Liver (tissue), 9 donors: ENCODE data around the gene UHMK1. TPM values are rescaled to one million over a fixed set of nuclear protein-coding genes. Genes with fewer than 3 reads are reported as not detected.

Experiments used
- DNase-seq: peaks from one replicate; pipeline ENCODE4 v3.0.0-alpha.2; 2017; ENCODE audit warnings: low spot score
- H3K27ac ChIP-seq, 2 donors: one replicate each; pipeline ENCODE4 v1.7.0; 2013; ENCODE audit warnings: inconsistent platforms in 2 of 2, low read length in 2 of 2, control low read depth in 1 of 2, low read depth in 1 of 2, mild to moderate bottlenecking in 1 of 2
- H3K27me3 ChIP-seq, 4 donors: one replicate each; pipeline versions ENCODE4 v1.6.1 to v1.7.0; 2013; ENCODE audit warnings: low read length in 3 of 4, inconsistent platforms in 1 of 4, mild to moderate bottlenecking in 1 of 4, moderate library complexity in 1 of 4; ENCODE audit not compliant: control insufficient read depth in 4 of 4, insufficient read depth in 4 of 4
- H3K36me3 ChIP-seq, 4 donors: one replicate each; pipeline versions ENCODE4 v1.6.1 to v1.7.0; 2013; ENCODE audit warnings: low read length in 3 of 4, mild to moderate bottlenecking in 3 of 4, low read depth in 1 of 4, moderate library complexity in 1 of 4; ENCODE audit not compliant: control insufficient read depth in 4 of 4, insufficient read depth in 3 of 4
- H3K4me1 ChIP-seq, 4 donors: one replicate each; pipeline versions ENCODE4 v1.6.1 to v1.7.0; 2013; ENCODE audit warnings: low read length in 3 of 4, mild to moderate bottlenecking in 3 of 4, moderate library complexity in 1 of 4; ENCODE audit not compliant: control insufficient read depth in 4 of 4, insufficient read depth in 4 of 4
- H3K4me3 ChIP-seq, 3 donors: one replicate each; pipeline versions ENCODE4 v1.6.1 to v1.7.0; 2013; ENCODE audit warnings: low read length in 3 of 3, control low read depth in 1 of 3, low read depth in 1 of 3, mild to moderate bottlenecking in 1 of 3
- H3K9ac ChIP-seq, 2 donors: one replicate each; pipeline ENCODE4 v1.7.0; 2013; ENCODE audit warnings: low read length in 2 of 2, mild to moderate bottlenecking in 2 of 2, moderate library complexity in 2 of 2, control low read depth in 1 of 2, low read depth in 1 of 2
- H3K9me3 ChIP-seq, 4 donors: one replicate each; pipeline versions ENCODE4 v1.6.1 to v1.7.0; 2013; ENCODE audit warnings: low read length in 3 of 4; ENCODE audit not compliant: control insufficient read depth in 4 of 4
- ATF3 ChIP-seq: IDR thresholded peaks from 2 replicates; pipeline ENCODE4 v1.6.1; 2016; ENCODE audit warnings: antibody characterized with exemption
- EGR1 ChIP-seq, 2 donors: IDR thresholded peaks; 2 replicates each; pipeline ENCODE4 v1.6.1; 2016 to 2018; ENCODE audit warnings: antibody characterized with exemption in 2 of 2, low read depth in 2 of 2
- FOXA1 ChIP-seq: IDR thresholded peaks from 2 replicates; pipeline ENCODE4 v1.6.1; 2016; ENCODE audit warnings: antibody characterized with exemption
- FOXA2 ChIP-seq: IDR thresholded peaks from 2 replicates; pipeline ENCODE4 v1.6.1; 2016; ENCODE audit warnings: antibody characterized with exemption
- GABPA ChIP-seq, 2 donors: IDR thresholded peaks in 1 of 2; conservative IDR thresholded peaks in 1 of 2; 2 replicates each; pipeline ENCODE4 v1.6.1; 2016; ENCODE audit warnings: antibody characterized with exemption in 2 of 2, mild to moderate bottlenecking in 1 of 2, moderate library complexity in 1 of 2
- HNF4A ChIP-seq, 2 donors: conservative IDR thresholded peaks; 2 replicates each; pipeline ENCODE4 v1.6.1; 2016; ENCODE audit warnings: antibody characterized with exemption in 2 of 2, mild to moderate bottlenecking in 2 of 2
- HNF4G ChIP-seq: IDR thresholded peaks from 2 replicates; pipeline ENCODE4 v1.6.1; 2016; ENCODE audit warnings: antibody characterized with exemption
- JUND ChIP-seq, 2 donors: IDR thresholded peaks; 2 replicates each; pipeline ENCODE4 v1.6.1; 2016; ENCODE audit warnings: antibody characterized with exemption in 2 of 2
- MAX ChIP-seq: IDR thresholded peaks from 2 replicates; pipeline ENCODE4 v1.6.1; 2016; ENCODE audit warnings: antibody characterized with exemption
- NR2F2 ChIP-seq: IDR thresholded peaks from 2 replicates; pipeline ENCODE4 v1.6.1; 2016; ENCODE audit warnings: antibody characterized with exemption
- RAD21 ChIP-seq, 2 donors: IDR thresholded peaks; 2 replicates each; pipeline ENCODE4 v1.6.1; 2016; ENCODE audit warnings: antibody characterized with exemption in 2 of 2, mild to moderate bottlenecking in 2 of 2
- REST ChIP-seq: IDR thresholded peaks from 2 replicates; pipeline ENCODE4 v1.6.1; 2016; ENCODE audit warnings: antibody characterized with exemption, mild to moderate bottlenecking
- RXRA ChIP-seq, 2 donors: IDR thresholded peaks; 2 replicates each; pipeline ENCODE4 v1.6.1; 2017 to 2018; ENCODE audit warnings: antibody characterized with exemption in 2 of 2, mild to moderate bottlenecking in 1 of 2
- SP1 ChIP-seq: IDR thresholded peaks from 2 replicates; pipeline ENCODE4 v1.6.1; 2018; ENCODE audit warnings: antibody characterized with exemption, mild to moderate bottlenecking
- TAF1 ChIP-seq: conservative IDR thresholded peaks from 2 replicates; pipeline ENCODE4 v1.6.1; 2016; ENCODE audit warnings: antibody characterized with exemption, mild to moderate bottlenecking
- YY1 ChIP-seq: IDR thresholded peaks from 2 replicates; pipeline ENCODE4 v1.6.1; 2016; ENCODE audit warnings: antibody characterized with exemption, mild to moderate bottlenecking
- ZBTB33 ChIP-seq: IDR thresholded peaks from 2 replicates; pipeline ENCODE4 v1.6.1; 2016; ENCODE audit warnings: antibody characterized with exemption
- WGBS: extraction: QIAGEN DNeasy Blood & Tissue Kit; methylation state at CpG from one replicate; pipeline ENCODE4 v1.1.7; 2013; 5-methylcytosine and 5-hydroxymethylcytosine counted together
- polyA plus RNA-seq, 2 donors: library from polyadenylated mRNA; stranded (reverse) in 1 of 2; unstranded in 1 of 2; fragments of 200-250 nt in 1 of 2; fragments of >200 nt in 1 of 2; fragmentation: Nextera tagmentation in 1 of 2; extraction: Ambion mirVana in 1 of 2; gene quantifications; one replicate each; pipeline versions ENCODE4 v1.2.1 to v1.2.3, GENCODE V29; 2013 to 2015
- total RNA-seq, 2 donors: library from RNA; depleted of rRNA; stranded (reverse); fragments of >200 nt; gene quantifications; one replicate each; pipeline ENCODE4 v1.2.3, GENCODE V29; 2014
- donor health status: healthy.
- donor health status: healthy.
- donor health status: healthy.
- donor health status: healthy.
- donor health status: healthy.

UHMK1 gene
- total and polyA plus RNA-seq, 4 donors = 15.8 to 64.3 (median 36.9) TPM

GRCh38 chr1:162554258-162554657, 56.6 kb downstream of the UHMK1 start (continued):
- TF ChIP-seq ATF3 = no peak
- no peak for TF ChIP-seq ZBTB33
- no peak for TF ChIP-seq EGR1 (IDR thresholded peaks at IDR 0.05; ENCODE audit: low read depth in 2 of 2)
- no peak for TF ChIP-seq NR2F2
- TF ChIP-seq FOXA2 = no peak
- no peak for TF ChIP-seq RAD21 (IDR thresholded peaks at IDR 0.05)
- no peak for TF ChIP-seq HNF4G

- Histone ChIP-seq H3K4me3 (no peak overlapping the region), H3K27me3 (no peaks in the 10 kb centered on the region), H3K27ac (no peak overlapping the region), H3K9ac (no peak overlapping the region), H3K36me3 (no peaks in the 10 kb centered on the region), H3K9me3 (no peaks in the 10 kb centered on the region), H3K4me1 (peaks cover 3 to 21% (median 17%) of the 10 kb centered on the region in 4 donors)
- no peak for DNase-seq
- WGBS = 84% methylated on average over 3 of the region's 3 CpGs
- TF ChIP-seq ATF3 = no peak
- no peak for TF ChIP-seq SP1
- no peak for TF ChIP-seq TAF1
- TF ChIP-seq MAX = no peak
- TF ChIP-seq YY1 = no peak
- no peak for TF ChIP-seq FOXA2
- no peak for TF ChIP-seq RXRA (IDR thresholded peaks at IDR 0.05)
- no peak for TF ChIP-seq REST
- no peak for TF ChIP-seq FOXA1
- no peak for TF ChIP-seq GABPA (IDR thresholded peaks at IDR 0.05 in 1 of 2, conservative IDR thresholded peaks at IDR 0.05 in 1 of 2)
- no peak for TF ChIP-seq HNF4A (conservative IDR thresholded peaks at IDR 0.05)
- no peak for TF ChIP-seq NR2F2
- TF ChIP-seq JUND (IDR thresholded peaks at IDR 0.05) = no peak
These were observed 59.9 kb downstream of the UHMK1 start for GRCh38 chr1:162557536-162557935.
